ENCODE results near the gene DIPK1A.

DIPK1A gene

GRCh38 chr1:92795166-92795565 is 166.1 kb downstream of the DIPK1A start:
- no peaks in the 10 kb centered on the region for H3K9me3 ChIP-seq

GRCh38 chr1:92792340-92792782 is 168.9 kb downstream of the DIPK1A start:
- no peaks in the 10 kb centered on the region for H3K9me3 ChIP-seq
- intact Hi-C loops (cut with DNase I; ENCODE audit: low total_unique reads): no loop called here
- H3K4me1 ChIP-seq: peaks cover 0 to 7% (median 0%) of the 10 kb centered on the region in 4 donors
- no peak overlapping the region for H3K27ac ChIP-seq
- H3K4me3 ChIP-seq: no peak overlapping the region
- no peak for TF ChIP-seq CTCF (IDR thresholded peaks at IDR 0.05)
- H3K27me3 ChIP-seq: no peaks in the 10 kb centered on the region
- no peak for DNase-seq
- H3K36me3 ChIP-seq: no peaks in the 10 kb centered on the region

More at GRCh38 chr1:92795166-92795565, 166.1 kb downstream of the DIPK1A start:
- Histone ChIP-seq H3K27ac (no peak overlapping the region), H3K4me3 (no peak overlapping the region), H3K4me1 (peaks cover 0 to 7% (median 0%) of the 10 kb centered on the region in 4 donors), H3K27me3 (no peaks in the 10 kb centered on the region), H3K36me3 (no peaks in the 10 kb centered on the region)
- no peak for TF ChIP-seq CTCF (IDR thresholded peaks at IDR 0.05)
- DNase-seq: no peak
- intact Hi-C loops (cut with DNase I; ENCODE audit: low total_unique reads): no loop called here

All from tibial artery (tissue), 4 donors.